AML-193 (cell line): Measurements from ENCODE around the gene GRB2.
A peak's percentile ranks its signal among the peaks of the same experiment; 100 is the strongest.
"Not testable (repeated sequence)": the region's sequence is repeated elsewhere in the genome, so short reads cannot be mapped to it uniquely, and the experiment has no call there.

Experiments
- DNase-seq, 2 experiments: peaks; one replicate each; lab custom pipeline; 2025; lab: John Stamatoyannopoulos, UW

GRB2 gene

GRCh38 chr17:75280189-75280588 lies 125.3 kb downstream of the GRB2 start:
- not testable (repeated sequence) for DNase-seq

DNA sequence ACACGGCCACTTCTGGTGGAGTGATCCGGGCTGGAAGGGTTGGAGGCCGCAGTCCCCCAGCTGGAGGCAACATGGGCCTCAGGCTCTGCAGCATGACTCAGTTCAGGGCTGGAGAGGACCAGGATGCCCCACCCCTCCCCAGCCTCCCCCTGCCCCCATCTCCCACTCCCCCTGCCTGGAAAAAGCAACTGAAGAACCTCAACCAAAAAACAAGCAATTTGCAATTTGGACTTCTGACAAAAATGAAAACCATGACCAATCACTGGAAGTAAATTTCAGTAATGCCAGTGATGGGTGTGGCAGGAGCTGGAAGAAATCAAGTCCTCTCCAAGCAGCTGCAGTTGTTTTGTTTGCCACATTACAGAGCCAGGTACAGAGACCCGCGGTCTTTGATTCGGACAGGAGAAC lies 127.8 kb downstream of the GRB2 start:
- no peak for DNase-seq

GRCh38 chr17:75273977-75274708 lies 131.3 kb downstream of the GRB2 start:
- DNase-seq: peak in 1 of 2 experiments; percentile 21

DNA sequence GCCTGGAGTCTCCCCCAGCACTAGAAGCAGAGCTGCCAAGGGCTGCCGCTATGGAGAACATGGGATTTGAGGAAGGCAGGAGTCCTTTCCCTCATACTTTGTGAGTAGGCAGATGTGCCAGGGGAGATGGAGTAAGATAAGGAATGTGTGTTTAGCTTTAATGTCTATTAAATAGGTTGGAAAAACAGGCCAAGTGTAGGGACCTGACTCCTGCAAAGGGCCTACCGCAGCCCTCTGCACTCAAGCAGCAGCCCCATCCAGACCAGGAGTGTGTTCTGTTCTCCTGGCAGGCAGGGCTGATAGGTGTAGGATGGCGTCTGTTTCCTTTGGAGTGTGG lies 132.7 kb downstream of the GRB2 start:
- no peak for DNase-seq

- no peak for DNase-seq
Measured at GRCh38 chr17:75271955-75272847, 133.3 kb downstream of the GRB2 start.

DNA sequence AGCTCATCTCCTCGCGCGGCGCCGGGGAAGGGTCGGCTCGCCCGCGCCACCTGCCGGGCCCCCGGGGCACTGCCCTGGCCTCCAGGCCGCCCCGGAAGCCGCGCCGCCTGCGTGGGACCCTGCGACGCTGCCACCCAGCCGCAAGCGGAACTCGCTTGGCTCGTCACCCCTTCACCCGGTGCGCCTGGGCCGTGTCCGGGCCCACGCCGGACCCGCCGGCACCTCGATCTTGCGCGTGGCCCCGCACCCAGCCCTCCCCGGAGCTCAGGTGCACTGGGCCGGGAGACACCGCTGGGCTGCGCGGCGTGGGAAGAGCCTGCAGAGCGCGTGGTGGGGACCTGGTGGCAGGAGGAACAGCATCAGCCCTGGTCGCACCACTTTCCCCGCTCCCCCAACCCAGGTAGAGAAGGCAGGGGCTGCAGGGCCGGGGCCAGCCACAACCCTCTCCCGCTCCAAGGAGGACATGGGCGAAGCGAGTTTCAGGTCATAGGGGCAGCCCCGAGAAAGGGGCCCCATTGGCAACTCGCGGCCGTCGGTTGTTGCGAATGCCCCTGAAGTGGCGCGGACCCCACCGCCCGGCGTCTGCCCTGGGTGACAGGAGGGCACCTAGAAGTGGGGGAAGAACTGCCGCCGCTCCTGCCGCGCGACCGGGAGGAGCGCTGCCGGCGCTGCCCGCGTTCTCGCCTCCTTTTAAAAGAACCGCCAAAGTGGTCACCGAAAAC lies 134.1 kb downstream of the GRB2 start:
- DNase-seq: peak; percentile 83 to 85

DNA sequence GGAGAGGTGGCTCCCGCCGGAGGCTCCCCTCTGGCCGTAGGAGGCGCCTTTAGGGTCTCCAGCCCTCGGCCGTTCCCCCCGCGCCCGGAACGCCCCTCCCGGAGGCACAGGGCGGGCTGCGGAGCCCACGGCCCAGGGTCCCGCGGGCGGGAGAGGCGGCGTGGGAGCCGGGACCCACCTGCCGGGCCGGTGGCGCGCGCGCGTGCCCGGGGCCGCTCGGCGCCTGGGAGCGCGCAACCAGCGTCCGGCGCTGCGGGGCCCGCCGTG lies 134.6 kb downstream of the GRB2 start, which contains the start of gene MIF4GD:
MIF4GD (minus strand) TSS at position 266 of the 267 bp plus-strand sequence. CDS start 1,036 bp downstream, outside the sequence.
- no peak for DNase-seq

DNA sequence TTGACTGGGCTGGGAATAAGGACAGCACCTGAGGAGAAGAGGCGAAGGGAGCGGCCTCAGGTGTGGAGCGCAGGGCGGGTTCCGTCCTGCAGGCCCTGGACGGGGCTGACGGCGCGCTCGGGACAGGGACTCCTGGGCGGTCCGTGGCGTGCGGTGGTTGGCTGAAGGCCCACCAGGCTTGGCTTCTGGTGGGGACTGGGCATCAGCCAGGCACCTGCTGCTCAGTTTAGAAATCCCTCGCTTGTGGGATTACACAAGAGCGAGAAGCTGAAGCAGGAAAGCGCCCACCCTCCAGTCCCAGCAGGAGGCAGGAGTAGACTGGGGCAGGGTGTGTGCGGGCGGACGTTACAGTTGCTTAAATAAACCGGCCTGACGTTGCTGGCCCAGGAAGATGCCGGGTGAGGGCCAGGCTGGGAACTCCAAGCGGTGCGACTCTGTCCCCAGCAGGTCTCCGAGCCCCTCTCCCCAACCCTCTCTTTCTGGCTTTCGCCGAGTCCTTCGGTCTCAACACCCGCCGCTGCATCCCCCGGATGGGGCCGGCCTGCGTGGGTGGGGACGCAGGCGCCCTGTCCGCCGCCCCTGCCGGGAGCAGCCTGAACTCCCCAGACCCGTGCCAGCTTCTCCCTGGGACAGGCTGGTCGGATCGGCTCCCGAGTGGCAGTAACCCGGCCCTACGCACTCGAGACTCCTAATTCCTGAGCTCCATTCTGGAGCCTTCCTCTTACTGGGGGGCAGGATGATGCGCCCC lies 135.1 kb downstream of the GRB2 start:
- DNase-seq: peak; percentile 84 to 89

DNA sequence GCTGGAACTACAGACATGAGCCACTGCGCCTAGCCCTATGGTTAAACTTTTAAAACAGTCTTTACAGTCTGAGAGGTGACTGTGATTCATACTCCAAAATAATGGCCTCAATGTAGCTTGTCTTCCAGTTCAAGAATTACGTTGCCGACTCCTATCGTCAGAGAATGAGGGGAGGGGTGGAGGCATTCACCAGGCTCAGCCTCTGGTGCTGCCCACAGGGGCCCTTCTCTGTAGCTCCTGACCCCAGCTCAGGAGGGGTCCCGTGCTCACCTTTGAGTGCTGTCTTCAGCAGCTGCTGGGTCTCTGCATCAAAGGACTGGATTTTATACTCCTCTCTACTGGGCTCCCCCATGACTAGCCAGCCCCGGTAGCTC lies 135.6 kb downstream of the GRB2 start:
- no peak for DNase-seq
